HG02610 (cell line): ENCODE measurements around the gene SPRR2F.
"Not testable (repeated sequence)": the region's sequence is repeated elsewhere in the genome, so short reads cannot be mapped to it uniquely, and the experiment has no call there.

ENCODE experiments used
- ATAC-seq: cut with Tn5 transposase; IDR thresholded peaks from one replicate; pipeline ENCODE4 v1.9.1; 2021; ENCODE audit warnings: mild to moderate bottlenecking, moderate library complexity; ENCODE audit not compliant: unreplicated experiment

SPRR2F gene, protein sequence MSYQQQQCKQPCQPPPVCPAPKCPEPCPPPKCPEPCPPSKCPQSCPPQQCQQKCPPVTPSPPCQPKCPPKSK

DNA sequence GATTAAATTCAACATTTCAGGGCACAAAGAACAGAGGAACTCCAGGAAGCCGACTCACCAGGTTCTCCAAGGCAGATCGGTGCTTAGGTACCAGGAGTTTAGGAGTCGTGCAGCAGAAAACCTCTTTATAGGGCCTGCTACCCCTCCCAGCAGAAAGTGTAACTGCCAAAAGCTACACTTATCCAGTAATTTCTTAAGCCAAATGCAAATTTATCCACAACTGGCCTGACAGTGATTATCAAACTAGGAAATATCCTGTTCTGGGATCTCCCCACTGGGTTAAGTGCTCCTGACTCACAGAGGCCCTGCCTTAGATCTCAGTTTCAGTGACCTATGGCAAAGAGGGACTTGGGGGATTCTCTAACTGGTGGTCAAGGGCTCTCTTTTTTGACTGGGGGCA lies at the start of gene SPRR2F:
TSS of gene SPRR2F (minus strand) at position 101 of the 400 bp plus-strand sequence. CDS start 783 bp downstream, outside the sequence.
- no peak for ATAC-seq

- ATAC-seq: no peak
Measured at GRCh38 chr1:153155541-153155940, 42.2 kb upstream of the SPRR2F start.

DNA sequence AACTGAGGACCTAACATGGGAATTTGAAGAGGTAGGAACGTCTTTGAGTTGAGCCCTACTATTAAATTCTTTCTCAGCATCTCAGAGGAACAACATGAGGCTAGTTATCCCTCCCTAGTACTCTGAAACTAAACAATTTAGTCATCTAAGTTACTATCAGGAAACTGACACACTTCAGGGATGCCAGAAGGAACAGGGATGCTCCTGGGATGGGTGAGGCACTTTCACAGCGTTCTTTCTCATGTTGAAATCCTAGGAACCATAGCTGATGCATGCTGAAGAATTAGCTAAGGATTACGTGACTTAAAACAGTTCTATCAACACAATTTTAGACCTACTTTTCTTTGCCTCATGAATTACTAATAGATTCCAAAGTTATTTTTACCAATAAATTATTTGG lies 39.2 kb upstream of the SPRR2F start:
- ATAC-seq: no peak

DNA sequence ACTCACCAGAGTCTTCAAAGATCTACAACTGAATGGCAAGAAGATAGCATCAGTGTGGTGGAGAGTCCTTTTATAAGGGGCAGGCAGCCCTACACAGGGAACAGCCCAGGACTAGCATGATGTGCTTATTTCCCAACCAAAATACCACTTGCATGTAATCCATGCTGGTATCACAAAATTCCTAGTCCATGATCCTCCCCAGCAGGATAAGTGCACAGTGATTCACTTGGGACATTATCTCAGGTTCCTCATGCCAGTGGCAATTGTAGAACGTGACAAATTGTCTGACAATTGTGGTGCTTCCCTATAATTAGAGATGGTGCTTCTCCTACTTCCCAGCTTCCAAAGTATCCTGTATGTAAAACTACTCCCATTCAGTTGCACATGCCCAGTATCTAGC lies 37.5 kb upstream of the SPRR2F start, which contains the start of gene SPRR2G:
TSS of gene SPRR2G (minus strand) at position 45 of the 400 bp plus-strand sequence. CDS start 780 bp downstream, outside the sequence.
- ATAC-seq: no peak

- no peak for ATAC-seq
Measured at GRCh38 chr1:153141377-153141776, 28.1 kb upstream of the SPRR2F start.

GRCh38 chr1:153140484-153140883 lies 27.2 kb upstream of the SPRR2F start:
- no peak for ATAC-seq

DNA sequence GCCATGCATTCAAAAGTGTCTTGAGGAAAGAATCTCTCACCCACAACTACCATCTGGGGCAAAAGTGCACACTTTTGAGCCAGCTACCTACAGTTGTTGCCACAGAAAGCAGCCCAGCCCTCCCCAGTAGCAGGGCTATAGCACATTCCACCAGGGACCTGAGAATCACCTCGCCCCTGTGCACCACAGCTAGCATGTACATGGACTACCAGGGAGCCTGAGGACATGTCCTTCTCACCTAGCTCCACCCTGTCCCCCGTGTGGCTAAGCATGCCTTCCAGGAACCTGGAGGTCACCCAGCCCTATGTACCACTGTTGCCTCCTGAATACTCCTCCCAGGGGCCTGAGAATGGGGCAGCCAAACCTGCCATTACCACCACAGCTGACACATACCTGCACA lies 20.4 kb upstream of the SPRR2F start:
- ATAC-seq: no peak

- ATAC-seq: no peak
Measured at GRCh38 chr1:153133267-153133666, 20.0 kb upstream of the SPRR2F start.

DNA sequence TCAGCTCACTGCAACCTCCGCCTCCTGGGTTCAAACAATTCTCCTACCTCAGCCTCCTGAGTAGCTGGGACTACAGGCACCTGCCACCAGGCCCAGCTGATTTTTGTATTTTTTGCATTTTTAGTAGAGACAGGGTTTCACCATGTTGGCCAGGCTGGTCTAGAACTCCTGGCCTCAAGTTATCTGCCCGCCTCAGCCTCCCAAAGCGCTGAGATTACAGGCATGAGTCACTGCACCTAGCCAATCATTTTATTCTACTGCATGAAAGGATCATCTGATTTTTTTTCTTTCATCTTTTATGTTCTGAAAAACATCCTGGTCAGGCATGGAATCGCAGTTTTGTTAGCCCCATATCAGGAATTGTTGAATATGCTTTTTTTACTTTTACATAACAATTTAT lies 15.4 kb upstream of the SPRR2F start:
- not testable (repeated sequence) for ATAC-seq

- ATAC-seq: no peak
Measured at GRCh38 chr1:153127296-153127695, 14.0 kb upstream of the SPRR2F start.

DNA sequence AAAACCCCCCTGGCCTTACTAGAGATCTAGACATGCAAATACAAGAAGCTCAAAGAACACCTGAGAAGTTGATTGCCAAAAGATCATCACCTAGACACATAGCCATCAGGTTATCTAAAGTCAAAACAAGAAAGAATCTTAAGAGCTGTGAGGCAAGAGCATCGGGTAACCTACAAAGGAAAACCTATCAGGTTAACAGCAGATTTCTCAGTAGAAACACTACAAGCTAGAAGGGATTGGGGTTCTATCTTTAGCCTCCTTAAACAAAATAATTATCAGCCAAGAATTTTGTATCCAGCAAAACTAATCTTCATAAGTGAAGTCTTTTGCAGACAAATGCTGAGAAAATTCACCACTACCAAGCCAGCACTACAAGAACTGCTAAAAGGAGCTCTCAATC lies 12.2 kb upstream of the SPRR2F start:
- ATAC-seq: no peak

GRCh38 chr1:153123793-153124192 lies 10.5 kb upstream of the SPRR2F start:
- ATAC-seq: not testable (repeated sequence)

GRCh38 chr1:153122831-153123421 lies 9.6 kb upstream of the SPRR2F start:
- ATAC-seq: peak; percentile 75

GRCh38 chr1:153120945-153121344 lies 7.6 kb upstream of the SPRR2F start:
- no peak for ATAC-seq

- no peak for ATAC-seq
Measured at GRCh38 chr1:153119491-153119971, 6.2 kb upstream of the SPRR2F start.

- ATAC-seq: not testable (repeated sequence)
Measured at GRCh38 chr1:153115264-153115663, 1.9 kb upstream of the SPRR2F start.

DNA sequence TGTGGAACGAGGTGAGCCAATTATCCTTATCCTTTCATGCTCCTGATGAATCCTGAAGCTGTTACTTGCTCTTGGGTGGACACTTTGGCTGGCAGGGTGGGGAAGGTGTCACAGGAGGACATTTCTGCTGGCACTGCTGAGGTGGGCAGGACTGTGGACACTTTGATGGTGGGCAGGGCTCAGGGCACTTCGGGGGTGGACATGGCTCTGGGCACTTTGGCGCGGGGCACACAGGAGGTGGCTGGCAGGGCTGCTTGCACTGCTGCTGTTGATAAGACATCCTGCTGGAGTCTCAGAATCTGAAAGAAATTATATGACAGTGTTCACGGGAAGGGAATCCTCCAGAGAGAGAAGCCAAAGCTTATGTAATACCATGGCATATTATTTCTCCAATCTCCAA lies 862 bp downstream of the SPRR2F start:
- ATAC-seq: not testable (repeated sequence)

- ATAC-seq: no peak
Measured at GRCh38 chr1:153100245-153100644, 13.1 kb downstream of the SPRR2F start.

GRCh38 chr1:153099461-153100045 lies 13.8 kb downstream of the SPRR2F start:
- no peak for ATAC-seq

GRCh38 chr1:153095764-153096163 lies 17.6 kb downstream of the SPRR2F start:
- no peak for ATAC-seq

DNA sequence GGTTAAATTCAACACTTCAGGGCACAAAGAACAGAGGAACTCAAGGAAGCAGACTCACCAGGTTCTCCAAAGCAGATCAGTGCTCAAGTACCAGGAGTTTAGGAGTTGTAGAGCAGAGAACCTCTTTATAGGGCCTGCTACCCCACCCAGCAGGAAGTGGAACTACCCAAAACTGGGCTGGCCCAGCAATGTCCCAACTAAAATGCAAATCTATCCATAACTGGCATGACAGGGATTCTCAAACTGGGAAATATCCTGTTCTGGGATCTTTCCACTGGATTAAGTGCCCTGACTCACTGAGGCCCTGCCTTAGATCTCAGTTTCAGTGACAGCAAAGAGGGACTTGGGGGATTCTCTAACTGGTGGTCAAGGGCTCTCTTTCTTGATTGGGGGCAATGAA lies 18.9 kb downstream of the SPRR2F start, which contains the start of gene SPRR2E:
TSS of gene SPRR2E (minus strand) at position 101 of the 400 bp plus-strand sequence. CDS start 775 bp downstream, outside the sequence.
- ATAC-seq: no peak

DNA sequence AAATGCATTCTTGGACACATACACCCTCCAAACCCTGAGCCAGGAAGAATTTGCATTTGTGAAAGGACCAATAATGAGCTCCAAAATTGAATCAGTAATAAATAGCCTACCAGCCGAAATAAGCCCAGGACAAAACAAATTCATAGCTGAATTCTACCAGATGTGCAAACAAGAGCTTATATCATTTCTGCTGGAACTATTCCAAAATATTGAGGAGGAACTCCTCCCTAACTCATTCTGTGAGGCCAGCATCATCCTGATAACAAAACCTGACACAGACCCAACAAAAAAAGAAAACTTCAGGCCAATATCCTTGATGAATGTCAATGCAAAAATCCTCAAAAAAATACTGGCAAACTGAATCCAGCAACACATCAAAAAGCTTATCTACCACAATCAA lies 25.7 kb downstream of the SPRR2F start:
- no peak for ATAC-seq
